A673 (cell line): Measurements from ENCODE around the gene TRPV2. TPM values are rescaled to one million over a fixed set of nuclear protein-coding genes. Genes with fewer than 3 reads are reported as not detected.

Source experiments
- BruUV-seq: library from RNA; stranded (reverse); fragments of 400-500 nt; replicated peaks from 2 replicates; lab custom pipeline; 2021; lab: Mats Ljungman, UMichigan
- CTCF ChIA-PET: fragments of 300-600 bp; sonication (Branson Sonifier 250); formaldehyde crosslinking; loops from one replicate; lab custom pipeline; 2022; ENCODE audit warnings: antibody characterized with exemption; lab: Charles Lee
- POLR2A ChIA-PET: fragments of 300-600 bp; sonication (Branson Sonifier 250); formaldehyde crosslinking; loops from one replicate; lab custom pipeline; 2022; ENCODE audit warnings: antibody characterized with exemption; ENCODE audit not compliant: low non-redundant PET; lab: Charles Lee
- DNase-seq: peaks from one replicate; pipeline ENCODE4 v3.0.0-alpha.2; 2015; ENCODE audit warnings: low spot score
- H3K27ac ChIP-seq: fragments of 200-600 bp; sonication (generic); 2 replicates; pipeline ENCODE4 v1.5.1; 2016; ENCODE audit warnings: mixed run types, low read depth, mild to moderate bottlenecking, mixed read lengths, antibody characterized with exemption, low read length; ENCODE audit not compliant: poor library complexity, severe bottlenecking
- H3K27me3 ChIP-seq: fragments of 200-600 bp; sonication (generic); replicated peaks from 2 replicates; pipeline ENCODE4 v1.6.1; 2017; ENCODE audit warnings: mixed run types, low read depth, mild to moderate bottlenecking, mixed read lengths, antibody characterized with exemption, low read length; ENCODE audit not compliant: insufficient read depth, poor library complexity
- H3K36me3 ChIP-seq: fragments of 200-600 bp; sonication (generic); 2 replicates; pipeline ENCODE4 v1.6.1; 2016; ENCODE audit warnings: mixed run types, mild to moderate bottlenecking, mixed read lengths, antibody characterized with exemption, low read length; ENCODE audit not compliant: insufficient read depth, poor library complexity, severe bottlenecking
- H3K4me1 ChIP-seq: fragments of 200-600 bp; sonication (generic); 2 replicates; pipeline ENCODE4 v1.6.1; 2017; ENCODE audit warnings: mixed run types, mild to moderate bottlenecking, mixed read lengths, antibody characterized with exemption, low read length; ENCODE audit not compliant: insufficient read depth, poor library complexity, severe bottlenecking
- H3K4me3 ChIP-seq: fragments of 200-600 bp; sonication (generic); 2 replicates; pipeline ENCODE4 v1.5.1; 2016; ENCODE audit warnings: low read depth, mixed run types, mild to moderate bottlenecking, mixed read lengths, low read length; ENCODE audit not compliant: poor library complexity, severe bottlenecking
- H3K9me3 ChIP-seq: fragments of 200-600 bp; sonication (generic); 2 replicates; pipeline ENCODE4 v1.6.1; 2016; ENCODE audit warnings: mixed run types, low read depth, mild to moderate bottlenecking, mixed read lengths, antibody characterized with exemption, low read length; ENCODE audit not compliant: poor library complexity, severe bottlenecking
- CTCF ChIP-seq: fragments of 300-800, 200-600 bp; sonication (generic); conservative IDR thresholded peaks from 2 replicates; pipeline ENCODE4 v1.5.1; 2017; ENCODE audit warnings: low read depth, mild to moderate bottlenecking, antibody characterized with exemption, low read length, moderate library complexity, mixed read lengths
- EZH2 ChIP-seq: fragments of 200-600 bp; sonication (generic); IDR thresholded peaks from 2 replicates; pipeline ENCODE4 v1.6.1; 2017; ENCODE audit warnings: borderline replicate concordance, low read depth, mild to moderate bottlenecking, mixed read lengths, antibody characterized with exemption, low read length; ENCODE audit not compliant: poor library complexity, severe bottlenecking
- intact Hi-C: fragments of 100-400 bp; cut with micrococcal nuclease; formaldehyde crosslinking; loops from one replicate; pipeline ENCODE4 v1.10.0; 2022; ENCODE audit not compliant: unreplicated experiment
- total RNA-seq: library from RNA; stranded (reverse); gene quantifications from 2 replicates; pipeline ENCODE4 v1.2.3, GENCODE V29; 2021

TRPV2 gene
- total RNA-seq, 1 experiment from 2014 or later: not detected

DNA sequence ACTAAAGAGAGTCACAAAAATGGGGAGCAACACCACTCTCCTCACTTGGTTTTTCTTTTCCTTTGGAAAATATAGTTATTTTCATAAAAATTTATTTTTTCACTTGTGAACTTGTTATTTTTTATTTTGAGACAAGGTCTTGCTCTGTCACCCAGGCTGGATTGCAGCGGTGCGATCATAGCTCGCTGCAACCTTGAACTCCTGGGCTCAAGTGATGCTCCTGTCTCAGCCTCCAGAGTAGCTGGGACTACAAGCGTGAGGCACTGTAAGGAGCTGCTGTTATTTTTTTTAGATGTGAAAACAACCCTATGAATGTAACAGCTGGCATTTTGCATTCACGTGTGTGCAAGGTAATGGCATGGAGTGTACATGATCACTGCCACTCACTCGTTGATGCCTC is 51.7 kb downstream of the TRPV2 start:
- CTCF ChIA-PET: interaction anchor here (0.6 to 0.7 kb wide), 2 partner anchors 14 to 56 kb away, joined by 4 to 6 read pairs; no protein-coding TSS in a partner anchor
- no peak for TF ChIP-seq EZH2
- no peak for TF ChIP-seq CTCF

DNA sequence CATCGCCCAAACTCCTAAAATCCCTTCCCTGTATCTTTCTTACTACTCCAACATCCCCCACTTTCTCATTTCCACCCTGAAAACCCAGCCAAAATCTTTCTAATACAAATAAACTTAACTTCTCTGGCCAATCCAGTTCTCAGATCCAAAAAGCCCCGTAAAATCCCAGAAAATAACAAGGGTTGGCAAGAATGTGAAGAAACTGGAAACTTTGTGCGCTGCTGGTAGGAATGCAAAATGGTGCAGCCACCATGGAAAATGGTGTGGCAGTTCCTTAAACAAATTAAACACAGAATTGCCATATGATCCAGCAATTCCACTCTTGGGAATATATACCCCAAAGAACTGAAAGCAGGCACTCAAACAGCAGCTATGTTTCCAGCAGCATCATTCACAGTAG is 52.5 kb downstream of the TRPV2 start:
- Histone ChIP-seq H3K4me1 (peaks cover 30% of the 10 kb centered on the region), H3K27me3 (no peaks in the 10 kb centered on the region), H3K4me3 (no peak overlapping the region), H3K27ac (no peak overlapping the region), H3K36me3 (no peaks in the 10 kb centered on the region), H3K9me3 (no peaks in the 10 kb centered on the region)
- intact Hi-C loops: no loop called here
- BruUV-seq: no TSS peak
- POLR2A ChIA-PET: no interaction called here
- DNase-seq: no peak
- CTCF ChIA-PET: interaction anchor here (0.6 kb wide), 1 partner anchor 123 kb away, joined by 5 read pairs; no protein-coding TSS in a partner anchor
- no peak for TF ChIP-seq EZH2
- TF ChIP-seq CTCF: no peak

More for the DNA sequence above, 51.7 kb downstream of the TRPV2 start:
- DNase-seq: no peak
- Histone ChIP-seq H3K9me3 (no peaks in the 10 kb centered on the region), H3K27me3 (no peaks in the 10 kb centered on the region), H3K36me3 (no peaks in the 10 kb centered on the region), H3K4me3 (no peak overlapping the region), H3K27ac (no peak overlapping the region), H3K4me1 (peaks cover 23% of the 10 kb centered on the region)
- intact Hi-C loops: no loop called here
- no TSS peak for BruUV-seq
- POLR2A ChIA-PET: no interaction called here

DNA sequence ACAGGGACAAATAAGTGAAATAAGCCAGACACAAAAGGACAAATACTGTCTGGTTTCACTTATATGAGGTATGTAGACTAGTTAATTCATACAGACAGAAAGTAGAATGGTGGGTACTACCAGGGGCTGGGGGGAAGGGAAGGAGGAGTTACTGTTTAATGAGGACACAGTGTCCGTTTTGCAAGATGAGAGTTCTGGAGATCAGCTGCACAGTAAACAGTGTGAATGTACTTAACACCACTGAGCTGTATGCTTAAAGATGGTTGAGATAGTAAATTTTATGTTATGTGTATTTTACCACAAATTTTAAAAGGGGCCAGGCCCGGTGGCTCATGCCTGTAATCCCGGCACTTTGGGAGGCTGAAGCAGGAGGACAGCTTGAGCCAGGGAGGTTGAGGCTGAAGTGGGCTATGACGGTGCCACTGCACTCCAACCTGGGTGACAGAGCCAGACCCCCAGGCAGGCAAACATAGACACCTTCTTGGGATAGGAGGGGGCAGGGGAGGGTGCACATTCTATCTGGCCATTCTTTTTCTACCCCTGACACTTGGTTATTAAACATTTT is 53.1 kb downstream of the TRPV2 start:
- ChIA-PET CTCF (interaction anchor here (0.6 kb wide), 1 partner anchor 123 kb away, joined by 5 read pairs; no protein-coding TSS in a partner anchor), POLR2A (no interaction called here)

More for the DNA sequence above, 53.1 kb downstream of the TRPV2 start:
- DNase-seq: no peak
- Histone ChIP-seq H3K9me3 (no peaks in the 10 kb centered on the region), H3K4me1 (peaks cover 36% of the 10 kb centered on the region), H3K27me3 (no peaks in the 10 kb centered on the region), H3K27ac (no peak overlapping the region), H3K4me3 (no peak overlapping the region), H3K36me3 (no peaks in the 10 kb centered on the region)
- intact Hi-C loops: no loop called here
- no TSS peak for BruUV-seq
- TF ChIP-seq CTCF: no peak
- no peak for TF ChIP-seq EZH2
